ENCODE results near the gene NCKAP5. TPM values are rescaled to one million over a fixed set of nuclear protein-coding genes. Genes with fewer than 3 reads are reported as not detected.
A peak's percentile ranks its signal among the peaks of the same experiment; 100 is the strongest.

NCKAP5 gene
- total and polyA plus RNA-seq, 11 donors = 0.51 to 10.5 (median 5.2) TPM

- Histone ChIP-seq H3K27ac (no peak overlapping the region), H3K36me3 (no peaks in the 10 kb centered on the region), H3K27me3 (no peaks in the 10 kb centered on the region), H3K9me3 (no peaks in the 10 kb centered on the region), H3K4me1 (no peaks in the 10 kb centered on the region), H3K4me3 (no peak overlapping the region)
- ATAC-seq (no peak), DNase-seq (no peak)
- intact Hi-C loops (cut with DNase I) = no loop called here
- WGBS, 4 donors = 38 to 57% (median 44%) methylated on average over 3 of the region's 3 CpGs
- no peak for TF ChIP-seq POLR2A (IDR thresholded peaks at IDR 0.05)
- TF ChIP-seq CTCF (IDR thresholded peaks at IDR 0.05) = no peak
Observed at GRCh38 chr2:133444465-133444864, 123.8 kb downstream of the NCKAP5 start.

- ATAC-seq (peak in 1 of 4 donors; percentile 20), DNase-seq (no peak)
- WGBS, 4 donors = 80 to 90% (median 83%) methylated on average over 2 of the region's 2 CpGs
- no peak for TF ChIP-seq POLR2A (IDR thresholded peaks at IDR 0.05)
- Histone ChIP-seq H3K27ac (no peak overlapping the region), H3K27me3 (no peaks in the 10 kb centered on the region), H3K36me3 (no peaks in the 10 kb centered on the region), H3K4me1 (peaks cover 0 to 3% (median 0%) of the 10 kb centered on the region in 12 donors), H3K9me3 (no peaks in the 10 kb centered on the region), H3K4me3 (no peak overlapping the region)
- intact Hi-C loops (cut with DNase I) = no loop called here
Observed at GRCh38 chr2:133442393-133442792, 125.9 kb downstream of the NCKAP5 start.

GRCh38 chr2:133439565-133439920 is 128.7 kb downstream of the NCKAP5 start:
- Histone ChIP-seq H3K27ac (no peak overlapping the region), H3K9me3 (no peaks in the 10 kb centered on the region), H3K4me3 (no peak overlapping the region), H3K4me1 (peaks cover 0 to 12% (median 3%) of the 10 kb centered on the region in 12 donors), H3K36me3 (no peaks in the 10 kb centered on the region), H3K27me3 (no peaks in the 10 kb centered on the region)
- TF ChIP-seq POLR2A (IDR thresholded peaks at IDR 0.05) = no peak
- intact Hi-C loops (cut with DNase I) = loop anchor here in 1 of 10 donors (10.0 kb wide), 2 partner anchors 175 to 335 kb away; no protein-coding TSS in a partner anchor
- DNase-seq = no peak
- no peak for ATAC-seq

- H3K4me1 ChIP-seq = peaks cover 0 to 15% (median 4%) of the 10 kb centered on the region in 12 donors
- ATAC-seq = no peak
- H3K4me3 ChIP-seq = no peak overlapping the region
- no peaks in the 10 kb centered on the region for H3K9me3 ChIP-seq
- intact Hi-C loops (cut with DNase I) = loop anchor here in 1 of 10 donors (10.0 kb wide), 2 partner anchors 174 to 336 kb away; no protein-coding TSS in a partner anchor
- TF ChIP-seq CTCF (IDR thresholded peaks at IDR 0.05) (no peak), POLR2A (IDR thresholded peaks at IDR 0.05) (no peak)
- WGBS, 4 donors = 78 to 82% (median 79%) methylated on average over 4 of the region's 4 CpGs
- no peaks in the 10 kb centered on the region for H3K27me3 ChIP-seq
- no peaks in the 10 kb centered on the region for H3K36me3 ChIP-seq
- H3K27ac ChIP-seq = no peak overlapping the region
- no peak for DNase-seq
Observed at GRCh38 chr2:133438848-133439564, 129.3 kb downstream of the NCKAP5 start.

GRCh38 chr2:133438026-133438425 is 130.2 kb downstream of the NCKAP5 start:
- H3K27ac ChIP-seq = no peak overlapping the region
- no peak for TF ChIP-seq POLR2A (IDR thresholded peaks at IDR 0.05)
- H3K4me1 ChIP-seq = peaks cover 0 to 20% (median 4%) of the 10 kb centered on the region in 12 donors
- DNase-seq (no peak), ATAC-seq (no peak)
- intact Hi-C loops (cut with DNase I) = loop anchor here in 1 of 10 donors (10.0 kb wide), 2 partner anchors 173 to 337 kb away; no protein-coding TSS in a partner anchor
- no peaks in the 10 kb centered on the region for H3K27me3 ChIP-seq
- no peak overlapping the region for H3K4me3 ChIP-seq
- no peaks in the 10 kb centered on the region for H3K9me3 ChIP-seq
- no peaks in the 10 kb centered on the region for H3K36me3 ChIP-seq
